GM23248 (cell line): ENCODE results near the gene OLFM1. TPM values are rescaled to one million over a fixed set of nuclear protein-coding genes. Genes with fewer than 3 reads are reported as not detected.

ENCODE experiments used
- DNase-seq: peaks from one replicate; pipeline ENCODE4 v3.0.0-alpha.2; 2015
- H2AFZ ChIP-seq: fragments of 200-600 bp; sonication (generic); 2 replicates; pipeline ENCODE4 v1.6.1; 2016; ENCODE audit warnings: antibody characterized with exemption
- H3F3A ChIP-seq: fragments of 200-600 bp; sonication (generic); 2 replicates; pipeline ENCODE4 v1.6.1; 2016; ENCODE audit warnings: mild to moderate bottlenecking, antibody characterized with exemption, mixed run types; ENCODE audit not compliant: insufficient read depth
- H3K27ac ChIP-seq: fragments of 200-600 bp; sonication (generic); 2 replicates; pipeline ENCODE4 v1.5.1; 2016; ENCODE audit warnings: mild to moderate bottlenecking
- H3K27me3 ChIP-seq: fragments of 200-600 bp; sonication (generic); replicated peaks from 2 replicates; pipeline ENCODE4 v1.6.1; 2016; ENCODE audit warnings: mild to moderate bottlenecking; ENCODE audit not compliant: insufficient read depth
- H3K36me3 ChIP-seq: fragments of 200-600 bp; sonication (generic); 2 replicates; pipeline ENCODE4 v1.6.1; 2016; ENCODE audit warnings: low read depth, mild to moderate bottlenecking
- H3K4me1 ChIP-seq: fragments of 200-600 bp; sonication (generic); 2 replicates; pipeline ENCODE4 v1.6.1; 2016; ENCODE audit warnings: mild to moderate bottlenecking; ENCODE audit not compliant: insufficient read depth
- H3K4me2 ChIP-seq: fragments of 200-600 bp; sonication (generic); one replicate; pipeline ENCODE4 v1.6.1; 2016; ENCODE audit warnings: mild to moderate bottlenecking; ENCODE audit not compliant: unreplicated experiment
- H3K4me3 ChIP-seq: fragments of 200-600 bp; sonication (generic); 2 replicates; pipeline ENCODE4 v1.5.1; 2016; ENCODE audit warnings: mild to moderate bottlenecking
- H3K79me2 ChIP-seq: fragments of 200-600 bp; sonication (generic); 2 replicates; pipeline ENCODE4 v1.6.1; 2016; ENCODE audit warnings: mild to moderate bottlenecking; ENCODE audit not compliant: insufficient read depth
- H3K9ac ChIP-seq: fragments of 200-600 bp; sonication (generic); 2 replicates; pipeline ENCODE4 v1.6.1; 2016; ENCODE audit warnings: mild to moderate bottlenecking
- H3K9me2 ChIP-seq: fragments of 200-600 bp; sonication (generic); 2 replicates; pipeline ENCODE4 v1.6.1; 2016; ENCODE audit warnings: mixed run types, mild to moderate bottlenecking, moderate library complexity; ENCODE audit not compliant: insufficient read depth
- H3K9me3 ChIP-seq: fragments of 200-600 bp; sonication (generic); one replicate; pipeline ENCODE4 v1.6.1; 2017; ENCODE audit warnings: low read depth
- H4K20me1 ChIP-seq: fragments of 200-600 bp; sonication (generic); 2 replicates; pipeline ENCODE4 v1.6.0; 2016; ENCODE audit not compliant: insufficient read depth
- EZH2 ChIP-seq: fragments of 200-600 bp; sonication (generic); IDR thresholded peaks from 2 replicates; pipeline ENCODE4 v1.6.1; 2018; ENCODE audit warnings: antibody characterized with exemption, mild to moderate bottlenecking; ENCODE audit not compliant: insufficient read depth, poor library complexity, severe bottlenecking
- EZH2phosphoT487 ChIP-seq: fragments of 200-600 bp; sonication (generic); IDR thresholded peaks from 2 replicates; pipeline ENCODE4 v1.6.1; 2018; ENCODE audit warnings: antibody characterized with exemption, moderate library complexity, mild to moderate bottlenecking, low read depth; ENCODE audit not compliant: insufficient read depth
- WGBS, 2 experiments: methylation state at CpG; one replicate each; pipeline ENCODE4 v1.1.6; 2015 to 2017; ENCODE audit warnings: low lambda C conversion rate in 2 of 2, low coverage in 1 of 2; ENCODE audit errors: missing lambda C conversion rate in 2 of 2; 5-methylcytosine and 5-hydroxymethylcytosine counted together
- in situ Hi-C: fragments of 300-500 bp; cut with MboI; formaldehyde crosslinking; loops from 2 replicates; pipeline ENCODE4 v1.15.0; 2020
- polyA plus RNA-seq: library from polyadenylated mRNA; unstranded; fragments of >200 nt; fragmentation: Nextera tagmentation; extraction: Ambion mirVana; gene quantifications from 2 replicates; pipeline ENCODE4 v1.2.1, GENCODE V29; 2016
- total RNA-seq: library from RNA; depleted of rRNA; stranded (reverse); fragments of >200 nt; shearing (Covaris generic); gene quantifications from 2 replicates; pipeline ENCODE4 v1.2.3, GENCODE V29; 2014

OLFM1 gene
- total and polyA plus RNA-seq, 2 experiments from 2014 or later = 17.0 to 31.4 TPM

- no peaks in the 10 kb centered on the region for H3K9me2 ChIP-seq
- 65 to 69% methylated on average over 12 of the region's 12 CpGs for WGBS, 2 experiments
- H3K4me2 ChIP-seq = no peak overlapping the region
- H2AFZ ChIP-seq = no peak overlapping the region
- H3K27me3 ChIP-seq = no peaks in the 10 kb centered on the region
- H3K36me3 ChIP-seq = no peaks in the 10 kb centered on the region
- no peaks in the 10 kb centered on the region for H4K20me1 ChIP-seq
- no peak overlapping the region for H3K4me3 ChIP-seq
- in situ Hi-C loops = no loop called here
- H3K27ac ChIP-seq = no peak overlapping the region
- DNase-seq = peak; percentile 59
- H3K79me2 ChIP-seq = no peaks in the 10 kb centered on the region
- no peak overlapping the region for H3K9ac ChIP-seq
- no peaks in the 10 kb centered on the region for H3K9me3 ChIP-seq
- H3F3A ChIP-seq = no peaks in the 10 kb centered on the region
- TF ChIP-seq EZH2 = no peak
- TF ChIP-seq EZH2phosphoT487 = no peak
- no peaks in the 10 kb centered on the region for H3K4me1 ChIP-seq
These were observed 9.8 kb upstream of the OLFM1 start for GRCh38 chr9:135077497-135078200.

GRCh38 chr9:135078361-135078821, 9.1 kb upstream of the OLFM1 start:
- in situ Hi-C loops = no loop called here
- Histone ChIP-seq H3K4me3 (no peak overlapping the region), H3K9me3 (no peaks in the 10 kb centered on the region), H3K4me1 (no peaks in the 10 kb centered on the region), H3K9ac (no peak overlapping the region), H3K4me2 (no peak overlapping the region), H2AFZ (no peak overlapping the region), H3K27me3 (no peaks in the 10 kb centered on the region), H3K36me3 (no peaks in the 10 kb centered on the region), H3K9me2 (no peaks in the 10 kb centered on the region), H3K27ac (no peak overlapping the region), H3F3A (no peaks in the 10 kb centered on the region), H3K79me2 (no peaks in the 10 kb centered on the region), H4K20me1 (no peaks in the 10 kb centered on the region)
- TF ChIP-seq EZH2phosphoT487 (no peak), EZH2 (no peak)
- WGBS, 2 experiments = 83 to 88% methylated on average over 11 of the region's 11 CpGs
- DNase-seq = no peak

GRCh38 chr9:135079018-135079417, 8.4 kb upstream of the OLFM1 start:
- Histone ChIP-seq H3K9me3 (no peaks in the 10 kb centered on the region), H3K4me2 (no peak overlapping the region), H3K9me2 (no peaks in the 10 kb centered on the region), H3K27ac (no peak overlapping the region), H3K9ac (no peak overlapping the region), H3F3A (no peaks in the 10 kb centered on the region), H3K79me2 (no peaks in the 10 kb centered on the region), H2AFZ (no peak overlapping the region), H3K36me3 (no peaks in the 10 kb centered on the region), H3K4me1 (no peaks in the 10 kb centered on the region), H3K27me3 (no peaks in the 10 kb centered on the region), H4K20me1 (no peaks in the 10 kb centered on the region), H3K4me3 (no peak overlapping the region)
- TF ChIP-seq EZH2phosphoT487 (no peak), EZH2 (no peak)
- 78 to 82% methylated on average over 7 of the region's 7 CpGs for WGBS, 2 experiments
- no peak for DNase-seq
- in situ Hi-C loops = no loop called here

- H3K4me1 ChIP-seq = no peaks in the 10 kb centered on the region
- in situ Hi-C loops = loop anchor here (10.0 kb wide), 2 partner anchors 265 to 325 kb away; no protein-coding TSS in a partner anchor
- no peak overlapping the region for H2AFZ ChIP-seq
- H3F3A ChIP-seq = no peaks in the 10 kb centered on the region
- H3K36me3 ChIP-seq = no peaks in the 10 kb centered on the region
- no peak overlapping the region for H3K9ac ChIP-seq
- no peaks in the 10 kb centered on the region; the same call in 1 of the 2 replicates for H3K27me3 ChIP-seq
- DNase-seq = no peak
- WGBS, 2 experiments = 72 to 80% methylated on average over 8 of the region's 8 CpGs
- H3K4me2 ChIP-seq = no peak overlapping the region
- no peak for TF ChIP-seq EZH2phosphoT487
- no peak for TF ChIP-seq EZH2
- no peaks in the 10 kb centered on the region for H3K79me2 ChIP-seq
- H3K9me3 ChIP-seq = no peaks in the 10 kb centered on the region
- no peaks in the 10 kb centered on the region for H3K9me2 ChIP-seq
- no peak overlapping the region for H3K4me3 ChIP-seq
- H3K27ac ChIP-seq = no peak overlapping the region
- H4K20me1 ChIP-seq = no peaks in the 10 kb centered on the region
These were observed 7.8 kb upstream of the OLFM1 start for GRCh38 chr9:135079676-135080075.
